CD4-positive, alpha-beta T cell treated with Interleukin-2 at 100 ng/mL for 4 hours (primary cell): ENCODE results near the gene RIMOC1.

Source experiments
- DNase-seq: peaks from one replicate; pipeline ENCODE4 v3.0.0-alpha.2; 2020; ENCODE audit warnings: low spot score

The RIMOC1 gene, protein sequence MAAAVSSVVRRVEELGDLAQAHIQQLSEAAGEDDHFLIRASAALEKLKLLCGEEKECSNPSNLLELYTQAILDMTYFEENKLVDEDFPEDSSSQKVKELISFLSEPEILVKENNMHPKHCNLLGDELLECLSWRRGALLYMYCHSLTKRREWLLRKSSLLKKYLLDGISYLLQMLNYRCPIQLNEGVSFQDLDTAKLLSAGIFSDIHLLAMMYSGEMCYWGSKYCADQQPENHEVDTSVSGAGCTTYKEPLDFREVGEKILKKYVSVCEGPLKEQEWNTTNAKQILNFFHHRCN

DNA sequence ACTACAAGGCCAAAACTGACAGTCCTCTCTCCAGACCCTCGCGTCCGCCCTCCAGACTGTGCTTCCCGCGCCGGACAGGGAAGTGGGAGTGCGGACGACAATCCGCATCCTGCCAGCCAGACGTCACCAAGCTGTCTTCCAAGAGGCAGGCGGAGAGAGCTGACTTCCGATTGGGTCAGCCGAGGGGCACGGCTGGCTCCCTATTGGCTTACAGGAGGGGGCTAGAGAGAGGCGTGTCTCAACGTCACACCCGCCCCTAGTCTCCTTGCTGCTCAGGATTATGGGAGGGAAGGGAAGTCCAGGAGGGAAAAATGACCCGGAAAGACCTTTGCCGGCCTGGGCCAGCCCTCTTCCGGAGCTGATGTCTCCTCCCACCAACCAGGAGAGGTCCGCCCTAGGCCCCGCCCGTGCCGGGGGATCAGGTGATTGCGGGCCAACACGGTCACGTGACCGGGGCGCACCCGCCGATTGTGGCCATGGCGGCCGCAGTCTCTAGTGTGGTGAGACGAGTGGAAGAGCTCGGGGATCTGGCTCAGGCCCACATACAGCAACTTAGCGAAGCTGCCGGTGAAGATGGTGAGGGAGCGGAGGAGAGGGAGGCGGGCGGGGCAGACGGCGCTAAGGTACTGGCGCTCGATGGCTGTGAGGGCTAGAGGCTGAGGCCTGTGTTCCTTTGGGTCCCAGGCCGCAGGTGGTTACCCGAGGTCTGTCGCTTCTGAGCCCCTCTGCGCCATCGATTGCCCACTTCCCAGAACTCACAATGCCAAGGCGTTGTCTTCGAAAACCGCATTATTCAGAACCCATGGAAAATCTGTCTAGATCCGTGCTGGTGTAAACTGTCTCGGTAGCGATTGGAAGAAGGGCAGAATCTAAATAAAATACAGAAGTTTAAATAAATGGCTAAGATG, at the start of gene RIMOC1:
TSS of gene RIMOC1 (plus strand) at position 453 of the 908 bp plus-strand sequence. CDS start at position 477, 24 bp downstream.
- peak; percentile 98 for DNase-seq

DNA sequence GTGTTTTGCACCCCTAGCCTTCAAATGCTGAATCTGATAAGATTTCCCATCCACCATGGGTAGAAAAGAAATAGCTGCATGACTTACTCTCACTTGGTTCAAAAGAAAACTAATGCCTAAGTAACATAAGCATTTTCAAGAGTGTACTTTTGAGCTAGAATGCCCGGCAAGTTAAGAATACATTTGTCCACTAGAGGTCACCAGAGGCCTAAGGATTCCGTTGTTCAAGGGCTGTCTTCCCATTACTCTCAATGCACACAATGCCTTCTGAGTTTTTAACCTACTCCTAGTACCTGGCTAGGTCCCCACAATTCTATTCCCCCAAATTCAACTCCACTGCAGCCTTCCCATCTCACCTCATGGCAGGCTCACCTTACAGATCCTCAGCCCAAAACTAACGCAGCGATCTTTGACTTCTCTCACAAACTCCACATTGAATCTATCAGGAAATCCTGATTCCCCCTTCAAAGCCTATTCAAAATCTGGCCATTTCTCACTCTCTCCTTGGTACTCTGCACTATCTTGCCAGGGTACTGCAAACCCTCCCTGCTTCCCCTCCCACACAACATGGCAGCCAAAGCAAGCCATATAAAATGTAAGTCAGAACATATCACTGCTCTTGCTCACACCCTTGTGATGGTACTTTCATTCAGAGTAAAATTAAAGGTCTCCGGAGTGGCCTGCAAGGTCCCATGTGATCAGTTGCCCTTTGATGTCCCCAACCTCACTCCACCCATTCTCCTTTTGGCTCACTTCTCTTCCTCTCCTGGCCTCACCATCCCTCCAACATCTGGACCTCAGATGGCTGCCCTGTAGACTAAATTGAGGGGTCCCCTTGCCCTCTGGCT, 47.3 kb upstream of the RIMOC1 start:
- DNase-seq: peak; percentile 84

DNA sequence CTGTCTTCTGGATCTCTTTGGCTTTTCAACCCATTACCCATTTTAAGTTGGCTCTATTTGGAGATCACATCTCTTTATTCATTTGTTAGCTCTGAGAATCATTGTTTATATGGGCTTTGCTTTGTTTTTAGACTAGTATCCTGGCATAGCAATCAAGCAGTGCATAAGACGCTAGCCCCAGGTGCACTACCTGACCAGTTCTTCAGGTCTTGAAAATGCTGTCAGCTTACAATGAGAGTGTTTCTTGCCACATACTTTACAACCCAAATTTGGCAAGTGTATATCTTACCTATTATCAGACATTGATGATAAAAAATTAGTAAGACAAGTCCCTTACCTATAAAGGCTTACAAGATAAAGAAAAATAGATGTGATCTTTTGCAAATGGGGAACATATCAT, 46.2 kb upstream of the RIMOC1 start:
- DNase-seq: no peak

DNA sequence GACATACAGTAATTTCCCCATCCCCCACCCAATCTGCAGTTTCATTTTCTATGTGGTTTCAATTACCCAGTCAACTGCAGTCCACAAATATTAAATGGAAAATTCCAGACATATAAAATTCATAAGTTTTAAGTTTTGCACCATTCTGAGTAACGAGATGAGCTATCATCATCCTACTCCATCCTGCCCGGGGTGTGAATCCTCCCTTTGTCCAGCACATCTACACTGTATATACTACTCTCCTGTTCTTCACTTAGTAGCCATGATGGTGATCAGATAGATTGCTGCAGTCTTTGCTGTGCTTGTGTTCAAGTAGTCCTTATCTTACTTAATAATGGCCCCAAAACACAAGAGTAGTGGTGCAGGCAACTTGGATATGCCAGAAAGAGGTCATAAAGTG, 45.3 kb upstream of the RIMOC1 start:
- no peak for DNase-seq

DNA sequence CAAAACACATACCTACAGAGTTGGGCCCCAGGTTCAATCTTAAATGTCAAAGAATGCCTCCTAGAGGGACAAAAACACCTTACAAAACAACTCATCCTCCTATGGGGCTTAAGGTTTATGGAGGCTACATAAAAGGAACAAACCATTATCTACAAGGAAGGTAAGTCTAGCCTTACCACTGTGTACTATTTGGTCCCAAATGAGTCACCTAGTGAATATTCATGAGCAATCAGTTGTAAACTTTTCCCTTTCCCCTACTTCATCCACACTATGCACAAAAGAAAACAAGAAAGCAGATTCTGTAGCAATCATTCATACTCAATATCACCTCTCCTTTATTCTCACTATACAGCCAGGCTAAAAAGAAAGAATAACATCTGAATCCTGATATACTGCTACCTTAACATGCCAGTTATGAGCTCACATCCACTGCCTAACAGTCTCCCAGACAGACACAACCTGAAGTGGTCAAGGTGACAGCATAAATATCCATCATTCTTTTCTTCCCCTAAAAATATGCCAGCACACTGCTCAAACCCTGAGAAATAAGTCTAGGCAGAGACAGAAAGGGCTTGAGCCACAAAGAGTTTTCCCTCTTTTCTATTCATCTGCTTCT, 40.2 kb upstream of the RIMOC1 start:
- DNase-seq: no peak

DNA sequence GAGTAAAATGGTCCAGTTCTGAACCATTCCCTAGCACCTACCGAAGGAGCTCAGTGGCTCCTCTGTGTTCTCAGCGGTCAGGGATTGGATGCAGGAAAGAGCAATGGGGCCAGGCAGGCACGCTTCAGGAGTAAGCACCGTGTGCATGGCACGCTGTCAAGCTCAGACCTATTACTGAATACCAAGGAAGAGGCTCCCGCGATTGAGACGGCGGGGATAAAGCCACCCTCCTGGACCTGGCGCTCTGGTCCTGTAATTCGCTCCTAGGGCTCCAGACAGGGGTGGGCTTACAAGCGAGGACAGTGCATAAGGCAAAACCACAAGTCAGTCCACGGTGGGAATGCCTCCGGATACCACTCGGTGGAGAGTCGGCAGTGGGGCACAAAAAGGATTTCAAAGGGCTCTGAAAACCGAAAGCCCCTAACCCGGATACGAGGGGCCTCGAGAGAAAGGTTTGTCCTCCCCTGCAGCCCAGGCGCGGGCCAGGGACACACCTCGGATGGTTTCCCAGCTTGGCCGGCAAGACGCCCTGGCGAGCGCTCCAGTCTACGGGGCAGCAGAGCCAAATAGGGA, 34.9 kb upstream of the RIMOC1 start:
- DNase-seq: no peak

DNA sequence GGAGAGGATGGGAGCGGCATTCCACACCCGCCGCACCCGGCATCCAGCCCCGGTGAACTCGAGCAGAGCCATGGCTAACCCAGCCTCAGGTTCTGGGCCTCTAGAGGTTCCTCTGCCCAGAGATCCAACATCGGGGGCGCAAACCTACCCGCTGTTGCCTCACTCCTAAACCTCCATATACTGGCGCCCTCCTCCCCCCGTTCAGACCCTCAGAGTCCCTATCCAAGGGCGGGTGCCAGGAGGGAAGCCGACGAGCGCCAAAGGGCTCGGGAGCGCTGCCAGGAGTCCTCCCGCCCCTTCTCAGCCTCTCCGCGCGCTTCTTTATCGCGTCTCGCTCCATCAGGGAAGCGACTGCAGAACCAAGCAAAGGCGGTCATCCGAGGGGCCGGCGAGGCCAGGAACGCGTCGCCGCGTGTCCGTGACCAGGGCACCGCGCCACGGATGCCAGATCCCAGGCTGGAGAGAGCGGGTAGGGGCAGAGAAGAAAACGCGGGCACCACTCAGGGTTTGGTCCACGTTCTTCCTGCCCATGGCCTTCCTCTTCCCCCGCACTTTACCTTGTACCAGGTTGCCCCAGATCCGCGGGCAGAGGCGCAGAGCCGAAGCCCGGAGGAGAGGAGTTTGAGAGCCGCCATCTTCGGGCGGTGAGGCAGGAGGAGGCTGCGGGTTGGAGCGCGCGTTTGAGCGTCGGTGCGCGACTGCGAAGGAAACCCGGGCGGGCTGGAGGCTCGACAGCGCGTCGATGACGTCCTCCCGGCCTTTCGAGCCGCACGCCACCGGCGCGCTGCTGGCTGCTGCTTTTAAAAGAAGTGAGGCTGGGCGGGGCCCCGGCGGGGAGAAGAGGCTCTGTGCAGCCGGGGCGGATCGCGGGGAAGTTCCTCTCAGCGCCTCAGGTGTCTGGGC, 34.2 kb upstream of the RIMOC1 start, which contains the start of gene OXCT1:
TSS of gene OXCT1 (minus strand) at position 702 of the 903 bp plus-strand sequence. CDS start at position 635, 67 bp downstream.
- DNase-seq: peak; percentile 93

DNA sequence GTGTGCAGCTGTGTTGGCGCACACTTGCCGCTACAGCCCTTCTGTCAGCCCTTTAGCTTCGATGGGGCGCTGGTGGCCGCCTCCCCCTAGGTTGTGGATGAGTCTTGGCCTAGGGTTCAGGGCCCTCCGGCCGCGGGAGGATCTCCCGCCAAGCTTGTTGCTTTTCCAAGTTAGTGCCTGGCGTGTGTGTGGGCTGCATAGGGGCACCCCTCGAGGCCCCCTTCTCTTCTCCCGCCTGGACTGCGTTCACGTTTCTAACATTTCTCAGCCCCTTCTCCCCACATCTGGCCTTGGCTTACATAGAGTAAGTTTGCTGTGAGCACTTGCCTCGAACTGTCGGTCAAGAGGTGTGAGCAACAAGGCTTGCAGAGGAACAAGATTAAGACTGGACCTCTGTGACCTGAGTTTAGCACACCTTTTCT, 33.5 kb upstream of the RIMOC1 start:
- DNase-seq: no peak

DNA sequence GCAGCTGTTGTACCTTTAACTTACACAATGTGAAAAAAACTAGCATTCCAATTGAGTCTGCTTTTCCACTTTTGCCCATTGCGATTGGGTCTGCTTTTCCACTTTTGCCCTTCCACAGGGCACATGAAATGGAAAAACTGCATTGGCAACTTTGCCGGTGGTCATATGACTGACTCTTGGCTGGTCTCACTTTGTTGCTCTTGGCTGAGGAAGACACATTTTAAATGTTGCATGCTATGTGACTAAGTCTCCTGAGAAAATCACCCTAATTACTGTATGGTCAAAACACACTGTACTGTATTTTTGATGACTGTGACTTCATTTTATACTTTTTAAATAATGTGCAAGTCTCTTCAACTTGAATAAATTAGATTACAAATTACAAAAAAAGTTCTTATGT, 32.3 kb upstream of the RIMOC1 start:
- no peak for DNase-seq

DNA sequence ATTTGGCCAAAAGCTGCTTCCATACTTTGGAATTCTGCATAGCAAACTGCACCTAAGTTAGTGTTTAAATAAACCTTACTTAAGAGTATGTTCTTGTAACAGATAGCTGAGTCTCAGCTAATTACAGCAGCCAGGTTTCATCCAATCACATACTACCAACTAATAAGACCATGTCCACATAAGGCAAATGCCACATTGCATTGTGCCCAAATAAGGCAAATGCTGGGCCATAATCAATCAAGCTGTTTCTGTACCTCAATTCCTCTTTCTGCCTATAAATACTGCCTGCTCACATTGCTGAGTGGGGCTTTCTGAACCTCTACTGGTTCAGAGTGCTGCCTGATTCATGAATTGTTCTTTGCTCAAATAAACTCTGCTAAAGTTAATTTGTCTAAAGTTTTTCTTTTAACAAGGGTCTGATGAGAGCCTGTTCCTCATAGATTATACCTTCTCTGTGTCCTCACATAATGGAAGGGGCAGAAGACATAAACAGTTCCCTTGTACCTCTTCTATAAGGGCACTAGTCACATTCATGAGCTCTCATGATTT, 29.6 kb upstream of the RIMOC1 start:
- no peak for DNase-seq

DNA sequence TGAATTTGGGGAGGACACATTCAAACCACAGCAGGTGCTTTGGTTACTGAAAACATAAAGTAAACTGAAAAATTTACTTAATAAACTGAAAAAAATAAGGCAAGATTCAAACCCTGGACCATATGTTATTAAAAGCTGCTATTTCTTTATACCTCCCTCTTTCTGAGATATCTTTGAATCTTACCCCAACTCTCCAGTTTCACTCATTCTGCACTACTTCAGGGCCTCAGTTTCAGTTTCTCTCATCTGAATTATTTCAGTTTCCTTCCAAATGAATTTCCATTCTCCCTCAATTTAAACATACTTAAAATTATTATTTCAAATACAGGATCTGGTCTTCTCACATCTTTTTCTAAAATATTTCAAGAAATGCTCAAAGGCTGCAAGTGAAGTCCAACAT, 29.0 kb upstream of the RIMOC1 start:
- no peak for DNase-seq

DNA sequence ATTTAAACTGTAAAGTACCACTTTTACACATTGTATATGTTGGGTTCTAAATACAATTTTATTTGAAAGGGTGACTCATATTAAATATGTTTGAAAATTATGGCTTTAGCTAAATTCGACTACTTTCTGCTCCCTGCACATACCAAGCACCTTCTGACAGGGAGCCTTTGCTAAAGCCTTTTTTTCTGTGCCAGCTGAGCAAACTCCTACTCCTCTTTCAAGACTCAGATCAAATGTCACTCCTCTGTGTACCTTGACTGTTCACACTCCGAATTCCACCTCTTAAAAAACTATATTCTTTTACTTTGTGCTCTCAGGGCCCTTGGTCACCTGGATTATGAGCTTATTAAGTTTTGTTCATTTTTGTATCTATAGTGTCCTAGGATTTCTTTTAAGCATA, 27.5 kb upstream of the RIMOC1 start:
- DNase-seq: no peak

DNA sequence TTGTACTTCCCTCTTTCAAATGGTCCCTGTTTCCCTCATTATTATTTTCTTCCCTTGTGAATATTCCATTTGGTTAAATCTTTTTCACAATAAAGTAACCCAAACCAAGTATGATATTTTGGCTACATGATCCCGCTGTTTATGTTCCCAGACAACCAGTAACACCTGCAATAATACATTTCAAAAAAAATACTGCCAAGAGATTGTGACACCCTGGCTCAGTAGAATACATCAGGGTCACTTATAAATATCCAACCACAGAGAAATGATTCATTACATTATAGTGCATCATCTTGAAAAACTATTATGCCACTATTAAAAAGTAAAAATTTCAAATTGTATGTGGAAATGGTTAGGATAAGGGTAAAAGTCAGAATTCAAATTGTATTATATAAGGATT, 26.7 kb upstream of the RIMOC1 start:
- no peak for DNase-seq

DNA sequence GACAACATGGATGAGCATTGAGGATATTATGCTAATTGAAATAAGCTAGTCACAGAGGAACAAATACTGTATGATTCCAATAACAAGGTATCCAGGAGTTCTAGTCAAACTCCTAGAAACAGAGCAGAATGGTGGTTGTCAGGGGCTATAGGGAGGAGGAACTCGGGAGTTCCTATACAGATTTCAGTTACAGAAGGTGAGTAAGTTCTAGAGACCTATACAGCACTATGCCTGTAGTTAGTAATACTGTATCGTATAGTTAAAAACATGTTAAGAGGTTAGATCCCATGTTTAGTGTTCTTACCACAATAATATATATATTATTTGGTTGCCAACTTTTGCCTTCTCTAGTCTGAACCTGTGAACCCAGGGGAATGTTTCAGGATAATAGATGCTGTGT, 26.0 kb upstream of the RIMOC1 start:
- DNase-seq: no peak

DNA sequence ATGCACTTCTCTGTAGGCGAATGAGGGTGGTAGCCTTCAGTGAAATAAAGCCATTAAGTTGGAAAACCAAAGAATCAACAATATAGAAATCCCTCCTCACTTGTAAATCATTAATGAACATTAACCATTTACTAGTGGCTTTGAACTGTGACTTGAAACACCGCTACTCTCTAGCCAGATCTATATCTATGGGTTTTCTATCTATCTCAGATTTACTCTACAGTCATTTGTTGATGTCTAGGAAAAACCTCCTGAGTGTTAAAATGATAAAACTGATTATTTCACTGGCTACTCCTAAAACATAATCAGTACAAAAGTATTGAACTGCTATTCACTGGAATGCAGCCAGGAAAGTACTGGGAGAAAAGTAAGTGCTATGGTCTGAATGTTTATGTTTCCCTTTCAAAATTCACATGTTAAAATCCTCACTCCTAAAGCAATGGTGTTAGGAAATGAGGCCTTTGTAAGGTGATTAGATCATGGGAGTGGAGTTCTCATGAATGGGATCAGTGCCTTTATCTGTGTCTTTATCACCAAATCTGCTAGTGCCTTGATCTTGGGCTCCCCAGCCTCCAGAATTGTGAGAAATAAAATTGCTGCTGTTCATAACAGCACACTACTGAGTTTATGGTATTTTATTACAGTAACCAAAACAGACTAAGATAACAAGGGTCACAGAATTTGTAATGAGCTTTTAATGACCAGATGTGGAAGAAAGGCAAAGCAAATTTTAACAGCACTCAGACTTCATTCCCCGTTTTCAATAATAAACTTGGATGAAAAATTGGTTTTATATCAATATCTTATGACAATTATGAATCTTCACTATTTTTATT, 25.3 kb upstream of the RIMOC1 start:
- no peak for DNase-seq

DNA sequence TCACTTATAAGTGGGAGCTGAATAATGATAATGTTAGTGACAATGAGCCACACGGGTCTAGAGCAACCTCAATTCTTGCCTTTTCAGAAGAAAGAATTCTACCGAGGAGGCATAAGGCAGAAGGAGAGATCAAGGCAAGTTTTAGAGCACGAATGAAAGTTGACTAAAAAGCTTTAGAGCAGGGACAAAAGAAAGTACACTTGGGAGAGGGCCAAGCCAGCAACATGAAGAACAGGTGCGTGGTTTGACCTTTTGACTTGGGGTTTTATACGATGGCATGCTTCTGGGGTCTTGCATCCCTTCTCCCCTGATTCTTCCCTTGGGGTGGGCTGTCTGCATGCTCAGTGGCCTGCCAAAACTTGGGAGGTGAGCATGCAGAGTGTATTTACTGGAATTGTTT, 21.4 kb upstream of the RIMOC1 start:
- DNase-seq: no peak

DNA sequence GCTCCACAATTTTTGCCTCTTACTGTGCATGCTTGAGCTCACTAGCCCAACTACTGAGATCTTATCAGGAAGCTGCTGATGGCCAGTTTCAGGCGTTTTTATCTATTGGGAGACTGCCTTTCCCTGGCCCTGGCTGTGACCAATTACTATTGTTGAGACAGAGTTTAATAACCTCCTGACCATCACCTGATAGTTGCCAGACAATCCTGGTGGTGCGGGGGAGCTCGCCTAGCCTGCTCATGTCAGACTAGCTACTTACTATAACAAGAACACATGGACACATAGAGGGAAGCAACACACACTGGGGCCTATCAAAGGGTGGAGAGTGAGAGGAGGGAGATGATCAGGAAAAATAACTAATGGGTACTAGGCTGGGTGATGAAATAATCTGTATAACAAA, 20.9 kb upstream of the RIMOC1 start:
- no peak for DNase-seq

DNA sequence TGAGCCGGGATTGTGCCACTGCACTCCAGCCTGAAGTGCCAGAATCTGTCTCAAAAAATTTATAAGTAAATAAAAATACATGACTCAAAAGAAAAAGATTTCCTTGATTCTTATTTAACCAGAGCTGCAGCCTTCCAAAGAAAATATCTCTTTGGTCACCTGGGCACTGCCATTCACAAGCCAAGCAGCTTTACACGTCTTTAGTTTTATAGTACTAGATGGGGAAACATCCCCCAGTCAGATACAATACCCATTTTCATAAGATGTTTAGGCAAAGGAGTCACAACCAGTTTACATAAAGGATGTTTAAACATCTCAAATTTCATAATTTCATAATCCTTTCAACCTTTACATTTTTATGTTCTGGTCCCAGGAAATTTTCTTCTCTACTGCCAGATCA, 20.2 kb upstream of the RIMOC1 start:
- DNase-seq: no peak

DNA sequence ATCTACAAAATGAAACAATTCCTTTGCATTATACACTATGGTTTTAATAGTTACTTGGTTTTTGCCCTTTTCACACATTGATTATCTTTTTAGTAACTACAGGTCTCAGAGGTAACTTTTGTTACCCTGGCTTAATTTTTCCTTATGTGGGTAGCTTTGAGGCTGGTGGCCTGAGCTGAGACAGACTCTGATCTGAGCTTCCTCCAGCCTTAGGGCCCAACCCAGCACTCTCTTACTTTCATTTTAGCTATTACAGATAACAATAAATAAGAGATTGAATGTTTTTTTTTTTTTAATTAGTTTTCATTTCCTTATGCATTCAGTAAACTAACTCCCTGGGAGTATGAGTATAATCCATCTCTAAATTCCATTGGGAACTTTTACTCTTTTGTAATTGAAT, 18.9 kb upstream of the RIMOC1 start:
- no peak for DNase-seq
